GM12878 (cell line): Measurements from ENCODE around the gene PRPF18. TPM values are rescaled to one million over a fixed set of nuclear protein-coding genes. Genes with fewer than 3 reads are reported as not detected.

Experiments
- ATAC-seq: fragments of 200-7000 bp; cut with Tn5 transposase; 3 replicates; pipeline ENCODE4 v1.9.1; 2020; ENCODE audit warnings: mild to moderate bottlenecking, moderate library complexity
- BruUV-seq: library from RNA; stranded (reverse); fragments of 400-500 nt; replicated peaks from 2 replicates; lab custom pipeline; 2021; lab: Mats Ljungman, UMichigan
- CTCF ChIA-PET: fragments of 300-600 bp; sonication (Branson Sonifier 250); formaldehyde crosslinking; extraction: SDS; loops from one replicate; lab custom pipeline; 2021; ENCODE audit warnings: inconsistent platforms; lab: Yijun Ruan, JAX
- POLR2A ChIA-PET: fragments of 350-600 bp; formaldehyde crosslinking; extraction: SDS; loops from one replicate; lab custom pipeline; 2021; ENCODE audit warnings: inconsistent platforms; lab: Charles Lee
- RAD21 ChIA-PET: fragments of 300-600 bp; sonication (Branson Sonifier 250); formaldehyde crosslinking; loops from one replicate; lab custom pipeline; 2023; ENCODE audit warnings: antibody characterized with exemption; ENCODE audit not compliant: unreplicated experiment; lab: Charles Lee
- SMC1A ChIA-PET: fragments of 300-600 bp; sonication (Branson Sonifier 250); formaldehyde crosslinking; loops from one replicate; lab custom pipeline; 2023; ENCODE audit not compliant: unreplicated experiment, uncharacterized antibody; lab: Charles Lee
- DNase-seq: peaks from one replicate; pipeline ENCODE4 v3.0.0-alpha.2; 2011; ENCODE audit warnings: low read depth, low spot score
- FAIRE-seq: peaks from 3 replicates; lab custom pipeline; 2011; peaks lifted over from hg19 to GRCh38; lab: Jason Lieb, UNC
- H2AFZ ChIP-seq: 2 replicates; pipeline ENCODE4 v1.6.0; 2011; ENCODE audit warnings: low read depth, low read length, control low read depth; ENCODE audit not compliant: control insufficient read depth
- H3K27ac ChIP-seq: 2 replicates; pipeline ENCODE4 v1.5.1; 2011; ENCODE audit warnings: control low read depth; ENCODE audit not compliant: control insufficient read depth, insufficient read depth
- H3K27me3 ChIP-seq, 2 experiments: replicated peaks in 1 of 2; 2 replicates each; pipeline versions ENCODE4 v1.6.0 to v1.6.1; 2011; ENCODE audit warnings: low read length in 1 of 2; ENCODE audit not compliant: control insufficient read depth in 2 of 2, insufficient read depth in 2 of 2
- H3K36me3 ChIP-seq, 2 experiments: 2 replicates each; pipeline ENCODE4 v1.5.1; 2011; ENCODE audit warnings: low read length in 1 of 2; ENCODE audit not compliant: control insufficient read depth in 2 of 2, insufficient read depth in 2 of 2
- H3K4me1 ChIP-seq: 2 replicates; pipeline ENCODE4 v1.6.1; 2011; ENCODE audit warnings: mild to moderate bottlenecking, low read length, moderate library complexity, mixed read lengths; ENCODE audit not compliant: control insufficient read depth, insufficient read depth
- H3K4me2 ChIP-seq: 2 replicates; pipeline ENCODE4 v1.6.0; 2011; ENCODE audit warnings: control low read depth; ENCODE audit not compliant: control insufficient read depth, insufficient read depth
- H3K4me3 ChIP-seq: fragments of 200-600 bp; sonication (generic); 2 replicates; pipeline ENCODE4 v1.5.1; 2016
- H3K79me2 ChIP-seq: 2 replicates; pipeline ENCODE4 v1.6.0; 2011; ENCODE audit warnings: low read length; ENCODE audit not compliant: control insufficient read depth, insufficient read depth
- H3K9ac ChIP-seq: 2 replicates; pipeline ENCODE4 v1.8.0; 2011; ENCODE audit warnings: low read length, control low read depth, mixed read lengths; ENCODE audit not compliant: control insufficient read depth, insufficient read depth
- H3K9me3 ChIP-seq: replicated peaks from 3 replicates; pipeline ENCODE4 v1.5.1; 2011; ENCODE audit warnings: mild to moderate bottlenecking, low read length; ENCODE audit not compliant: control insufficient read depth, insufficient read depth
- H4K20me1 ChIP-seq: 2 replicates; pipeline ENCODE4 v1.6.0; 2011; ENCODE audit not compliant: control insufficient read depth, insufficient read depth
- ATF7 ChIP-seq: fragments of 450-650 bp; IDR thresholded peaks from 2 replicates; pipeline ENCODE4 v1.6.1; 2016; ENCODE audit warnings: low read depth, mild to moderate bottlenecking
- BRCA1 ChIP-seq: IDR thresholded peaks from 2 replicates; pipeline ENCODE4 v1.6.1; 2011; ENCODE audit warnings: low read depth, low read length, improper control_type of control experiment
- IRF5 ChIP-seq: fragments of 450-650 bp; IDR thresholded peaks from 2 replicates; pipeline ENCODE4 v1.6.1; 2017; ENCODE audit warnings: borderline replicate concordance
- KLF5 ChIP-seq: fragments of 450-650 bp; IDR thresholded peaks from 2 replicates; pipeline ENCODE4 v1.6.1; 2014; ENCODE audit warnings: mild to moderate bottlenecking; ENCODE audit not compliant: partially characterized antibody
- PAX8 ChIP-seq: fragments of 450-650 bp; IDR thresholded peaks from 2 replicates; pipeline ENCODE4 v1.6.1; 2017; ENCODE audit warnings: mild to moderate bottlenecking, moderate library complexity
- SRF ChIP-seq, 2 experiments: IDR thresholded peaks; 2 replicates each; pipeline ENCODE4 v1.6.1; 2011; ENCODE audit warnings: low read depth in 2 of 2, low read length in 2 of 2, mild to moderate bottlenecking in 1 of 2, moderate library complexity in 1 of 2
- STAT3 ChIP-seq: IDR thresholded peaks from 2 replicates; pipeline ENCODE4 v1.6.1; 2011; ENCODE audit warnings: low read depth, low read length, improper control_type of control experiment
- ZNF622 ChIP-seq: fragments of 450-650 bp; IDR thresholded peaks from 2 replicates; pipeline ENCODE4 v1.6.1; 2017; ENCODE audit warnings: mild to moderate bottlenecking, inconsistent platforms
- WGBS: methylation state at CpG from one replicate; pipeline ENCODE4 v1.1.6; 2016; ENCODE audit warnings: low lambda C conversion rate; ENCODE audit not compliant: insufficient replicate concordance, insufficient coverage; ENCODE audit errors: missing lambda C conversion rate; 5-methylcytosine and 5-hydroxymethylcytosine counted together
- in situ Hi-C: fragments of 300-500 bp; cut with MboI; formaldehyde crosslinking; loops from 9 replicates; pipeline ENCODE4 v1.14.3; 2018; ENCODE audit warnings: mixed read lengths
- intact Hi-C: fragments of 100-400 bp; cut with micrococcal nuclease; formaldehyde crosslinking; loops from one replicate; pipeline ENCODE4 v1.14.2; 2022; ENCODE audit not compliant: unreplicated experiment
- polyA plus RNA-seq, 11 experiments: library from polyadenylated mRNA; depleted of rRNA in 4 of 11; unstranded in 6 of 11; stranded (reverse) in 5 of 11; fragments of >200 nt; fragmentation: Nextera tagmentation in 4 of 11; fragmentation: Illumina TruSeq in 1 of 11; extraction: Ambion mirVana in 4 of 11; extraction: Trizol in 1 of 11; gene quantifications; 1 replicate in 1 of 11; 2 replicates in 10 of 11; pipeline versions ENCODE4 v1.2.1 to v1.2.3, GENCODE V29; 2011 to 2016; ENCODE audit warnings: inconsistent platforms in 2 of 11, missing spikeins in 2 of 11, low read depth in 1 of 11
- total RNA-seq, 4 experiments: library from RNA; depleted of rRNA in 3 of 4; stranded (reverse); fragments of >200 nt in 3 of 4; fragmentation: Illumina TruSeq in 1 of 4; extraction: Trizol in 1 of 4; gene quantifications; 2 replicates each; pipeline versions ENCODE4 v1.2.1 to v1.2.3, GENCODE V29; 2013 to 2021
- TF ChIP-seq, protein P1 (sequence below): IDR thresholded peaks from 2 replicates; pipeline ENCODE4 v1.6.1; 2011; ENCODE audit warnings: borderline replicate concordance, low read depth, mild to moderate bottlenecking, moderate library complexity, mixed read lengths, low read length; ENCODE audit not compliant: insufficient read depth; ENCODE audit errors: extremely low read length
- TF ChIP-seq, protein P2 (sequence below): IDR thresholded peaks from 2 replicates; pipeline ENCODE4 v1.6.1; 2012; ENCODE audit warnings: improper control_type of control experiment, low read depth, low read length; ENCODE audit not compliant: insufficient replicate concordance
- TF ChIP-seq, protein P3 (sequence below): IDR thresholded peaks from 2 replicates; pipeline ENCODE4 v1.6.1; 2012; ENCODE audit warnings: low read depth, low read length, improper control_type of control experiment

The PRPF18 gene
- total and polyA plus RNA-seq, 10 of the 15 experiments (the other 5 are each of a cell fraction or from before 2014, with no cell fraction given) = 15.6 to 35.8 (median 28.8) TPM

GRCh38 chr10:13555884-13556510, 30.8 kb upstream of the PRPF18 start (continued):
- no peak for TF ChIP-seq PAX8

DNA sequence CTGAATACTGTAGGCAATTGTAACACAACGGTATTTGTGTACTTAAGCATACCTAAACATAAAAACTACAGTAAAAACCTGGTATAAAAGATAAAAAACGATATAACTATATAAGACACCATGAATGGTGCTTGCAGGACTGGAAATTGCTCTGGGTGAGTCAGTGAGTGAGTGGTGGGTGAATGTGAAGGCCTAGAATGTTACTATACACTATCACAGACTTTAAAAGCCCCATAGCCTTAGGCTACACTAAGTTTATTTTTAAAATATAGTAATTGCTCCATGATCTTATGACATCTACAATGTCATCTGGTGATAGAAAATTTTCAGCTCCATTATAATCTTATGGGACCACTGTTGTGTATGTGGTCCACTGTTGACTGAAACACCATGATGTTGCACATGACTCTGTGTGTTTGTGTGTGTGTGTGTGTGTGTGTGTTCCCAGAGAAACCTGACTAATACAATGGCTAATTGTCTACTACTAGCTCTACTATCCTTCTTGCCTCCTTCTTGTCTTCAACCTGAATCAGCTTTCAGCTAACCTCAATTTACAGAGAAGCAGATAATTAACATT, 27.6 kb upstream of the PRPF18 start:
- H2AFZ ChIP-seq = no peak overlapping the region
- H3K27me3 ChIP-seq = no peaks in the 10 kb centered on the region
- DNase-seq (no peak), ATAC-seq (no peak), FAIRE-seq (no peak)
- SMC1A ChIA-PET = no interaction called here
- WGBS = 6% methylated on average over 2 of the region's 2 CpGs
- RAD21 ChIA-PET = no interaction called here
- H3K36me3 ChIP-seq = no peaks in the 10 kb centered on the region
- H3K4me1 ChIP-seq = no peaks in the 10 kb centered on the region
- H3K9ac ChIP-seq = no peak overlapping the region
- H3K9me3 ChIP-seq = no peaks in the 10 kb centered on the region
- POLR2A ChIA-PET = no interaction called here
- intact Hi-C loops (no loop called here), in situ Hi-C loops (no loop called here)
- H3K4me3 ChIP-seq = no peak overlapping the region
- no TSS peak for BruUV-seq
- no peaks in the 10 kb centered on the region for H4K20me1 ChIP-seq
- H3K4me2 ChIP-seq = no peak overlapping the region
- H3K79me2 ChIP-seq = no peaks in the 10 kb centered on the region
- CTCF ChIA-PET = no interaction called here
- H3K27ac ChIP-seq = no peak overlapping the region
- no peak for TF ChIP-seq ZNF622
- TF ChIP-seq, protein P1, sequence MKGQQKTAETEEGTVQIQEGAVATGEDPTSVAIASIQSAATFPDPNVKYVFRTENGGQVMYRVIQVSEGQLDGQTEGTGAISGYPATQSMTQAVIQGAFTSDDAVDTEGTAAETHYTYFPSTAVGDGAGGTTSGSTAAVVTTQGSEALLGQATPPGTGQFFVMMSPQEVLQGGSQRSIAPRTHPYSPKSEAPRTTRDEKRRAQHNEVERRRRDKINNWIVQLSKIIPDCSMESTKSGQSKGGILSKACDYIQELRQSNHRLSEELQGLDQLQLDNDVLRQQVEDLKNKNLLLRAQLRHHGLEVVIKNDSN = no peak
- no peak for TF ChIP-seq ATF7
- no peak for TF ChIP-seq IRF5
- TF ChIP-seq, protein P2, sequence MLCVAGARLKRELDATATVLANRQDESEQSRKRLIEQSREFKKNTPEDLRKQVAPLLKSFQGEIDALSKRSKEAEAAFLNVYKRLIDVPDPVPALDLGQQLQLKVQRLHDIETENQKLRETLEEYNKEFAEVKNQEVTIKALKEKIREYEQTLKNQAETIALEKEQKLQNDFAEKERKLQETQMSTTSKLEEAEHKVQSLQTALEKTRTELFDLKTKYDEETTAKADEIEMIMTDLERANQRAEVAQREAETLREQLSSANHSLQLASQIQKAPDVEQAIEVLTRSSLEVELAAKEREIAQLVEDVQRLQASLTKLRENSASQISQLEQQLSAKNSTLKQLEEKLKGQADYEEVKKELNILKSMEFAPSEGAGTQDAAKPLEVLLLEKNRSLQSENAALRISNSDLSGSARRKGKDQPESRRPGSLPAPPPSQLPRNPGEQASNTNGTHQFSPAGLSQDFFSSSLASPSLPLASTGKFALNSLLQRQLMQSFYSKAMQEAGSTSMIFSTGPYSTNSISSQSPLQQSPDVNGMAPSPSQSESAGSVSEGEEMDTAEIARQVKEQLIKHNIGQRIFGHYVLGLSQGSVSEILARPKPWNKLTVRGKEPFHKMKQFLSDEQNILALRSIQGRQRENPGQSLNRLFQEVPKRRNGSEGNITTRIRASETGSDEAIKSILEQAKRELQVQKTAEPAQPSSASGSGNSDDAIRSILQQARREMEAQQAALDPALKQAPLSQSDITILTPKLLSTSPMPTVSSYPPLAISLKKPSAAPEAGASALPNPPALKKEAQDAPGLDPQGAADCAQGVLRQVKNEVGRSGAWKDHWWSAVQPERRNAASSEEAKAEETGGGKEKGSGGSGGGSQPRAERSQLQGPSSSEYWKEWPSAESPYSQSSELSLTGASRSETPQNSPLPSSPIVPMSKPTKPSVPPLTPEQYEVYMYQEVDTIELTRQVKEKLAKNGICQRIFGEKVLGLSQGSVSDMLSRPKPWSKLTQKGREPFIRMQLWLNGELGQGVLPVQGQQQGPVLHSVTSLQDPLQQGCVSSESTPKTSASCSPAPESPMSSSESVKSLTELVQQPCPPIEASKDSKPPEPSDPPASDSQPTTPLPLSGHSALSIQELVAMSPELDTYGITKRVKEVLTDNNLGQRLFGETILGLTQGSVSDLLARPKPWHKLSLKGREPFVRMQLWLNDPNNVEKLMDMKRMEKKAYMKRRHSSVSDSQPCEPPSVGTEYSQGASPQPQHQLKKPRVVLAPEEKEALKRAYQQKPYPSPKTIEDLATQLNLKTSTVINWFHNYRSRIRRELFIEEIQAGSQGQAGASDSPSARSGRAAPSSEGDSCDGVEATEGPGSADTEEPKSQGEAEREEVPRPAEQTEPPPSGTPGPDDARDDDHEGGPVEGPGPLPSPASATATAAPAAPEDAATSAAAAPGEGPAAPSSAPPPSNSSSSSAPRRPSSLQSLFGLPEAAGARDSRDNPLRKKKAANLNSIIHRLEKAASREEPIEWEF = no peak
- no peak for TF ChIP-seq SRF (IDR thresholded peaks at IDR 0.05; ENCODE audit: low read depth in 2 of 2, low read length in 2 of 2)
- TF ChIP-seq, protein P3, sequence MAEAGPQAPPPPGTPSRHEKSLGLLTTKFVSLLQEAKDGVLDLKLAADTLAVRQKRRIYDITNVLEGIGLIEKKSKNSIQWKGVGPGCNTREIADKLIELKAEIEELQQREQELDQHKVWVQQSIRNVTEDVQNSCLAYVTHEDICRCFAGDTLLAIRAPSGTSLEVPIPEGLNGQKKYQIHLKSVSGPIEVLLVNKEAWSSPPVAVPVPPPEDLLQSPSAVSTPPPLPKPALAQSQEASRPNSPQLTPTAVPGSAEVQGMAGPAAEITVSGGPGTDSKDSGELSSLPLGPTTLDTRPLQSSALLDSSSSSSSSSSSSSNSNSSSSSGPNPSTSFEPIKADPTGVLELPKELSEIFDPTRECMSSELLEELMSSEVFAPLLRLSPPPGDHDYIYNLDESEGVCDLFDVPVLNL = no peak
- no peak for TF ChIP-seq KLF5
- no peak for TF ChIP-seq BRCA1
- no peak for TF ChIP-seq STAT3
